GM03348 (cell line): Measurements from ENCODE around the gene EFCAB8.
"Not testable (repeated sequence)": the region's sequence is repeated elsewhere in the genome, so short reads cannot be mapped to it uniquely, and the experiment has no call there.

Experiments used
- DNase-seq: peaks from one replicate; pipeline ENCODE4 v3.0.0; 2012; ENCODE audit warnings: low spot score

The EFCAB8 gene

GRCh38 chr20:32841174-32841573 is 17.5 kb upstream of the EFCAB8 start:
- DNase-seq, result no peak

- DNase-seq, result no peak
Measured at GRCh38 chr20:32841632-32842031, 17.1 kb upstream of the EFCAB8 start.

- no peak for DNase-seq
Measured at GRCh38 chr20:32842688-32843524, 15.8 kb upstream of the EFCAB8 start.

GRCh38 chr20:32845786-32846185 is 12.9 kb upstream of the EFCAB8 start:
- DNase-seq, result no peak

GRCh38 chr20:32846852-32847251 is 11.9 kb upstream of the EFCAB8 start:
- no peak for DNase-seq

GRCh38 chr20:32847964-32848363 is 10.8 kb upstream of the EFCAB8 start:
- DNase-seq, result no peak

- no peak for DNase-seq
Measured at GRCh38 chr20:32848846-32849245, 9.9 kb upstream of the EFCAB8 start.

GRCh38 chr20:32849577-32849976 is 9.1 kb upstream of the EFCAB8 start:
- DNase-seq, result no peak

- DNase-seq, result no peak
Measured at GRCh38 chr20:32855387-32855786, 3.3 kb upstream of the EFCAB8 start.

- DNase-seq, result no peak
Measured at GRCh38 chr20:32858189-32858588, 534 bp upstream of the EFCAB8 start.

- no peak for DNase-seq
Measured at GRCh38 chr20:32861446-32861845, 2.7 kb downstream of the EFCAB8 start.

- no peak for DNase-seq
Measured at GRCh38 chr20:32869562-32869961, 10.8 kb downstream of the EFCAB8 start.

GRCh38 chr20:32870526-32870925 is 11.8 kb downstream of the EFCAB8 start:
- not testable (repeated sequence) for DNase-seq

GRCh38 chr20:32870985-32871384 is 12.3 kb downstream of the EFCAB8 start:
- no peak for DNase-seq

GRCh38 chr20:32871627-32872160 is 13.0 kb downstream of the EFCAB8 start:
- no peak for DNase-seq

- DNase-seq, result no peak
Measured at GRCh38 chr20:32872266-32872665, 13.5 kb downstream of the EFCAB8 start.

- no peak for DNase-seq
Measured at GRCh38 chr20:32875673-32876072, 16.9 kb downstream of the EFCAB8 start.

- peak; percentile 51 for DNase-seq
Measured at GRCh38 chr20:32877507-32877906, 18.8 kb downstream of the EFCAB8 start.

GRCh38 chr20:32878820-32879219 is 20.1 kb downstream of the EFCAB8 start:
- DNase-seq, result no peak

- no peak for DNase-seq
Measured at GRCh38 chr20:32879538-32879937, 20.8 kb downstream of the EFCAB8 start.

- DNase-seq, result no peak
Measured at GRCh38 chr20:32880635-32881034, 21.9 kb downstream of the EFCAB8 start.

GRCh38 chr20:32883081-32883480 is 24.4 kb downstream of the EFCAB8 start:
- DNase-seq, result no peak

GRCh38 chr20:32885185-32885584 is 26.5 kb downstream of the EFCAB8 start:
- no peak for DNase-seq

- DNase-seq, result no peak
Measured at GRCh38 chr20:32885952-32886351, 27.2 kb downstream of the EFCAB8 start.
